B cell (primary cell): ENCODE results near the gene ACACB. TPM values are rescaled to one million over a fixed set of nuclear protein-coding genes. Genes with fewer than 3 reads are reported as not detected.

Experiments
- ATAC-seq: fragments of 200-7000 bp; cut with Tn5 transposase; one replicate; pipeline ENCODE4 v1.10.0; 2021; ENCODE audit warnings: low read depth, mild to moderate bottlenecking, moderate number of reproducible peaks, moderate library complexity
- CTCF ChIA-PET: fragments of 350-600 bp; sonication (Branson Sonifier 250); formaldehyde crosslinking; loops from one replicate; lab custom pipeline; 2021; ENCODE audit warnings: antibody characterized with exemption, inconsistent platforms; lab: Charles Lee
- POLR2A ChIA-PET: fragments of 350-600 bp; sonication (Branson Sonifier 250); formaldehyde crosslinking; loops from one replicate; lab custom pipeline; 2021; ENCODE audit warnings: antibody characterized with exemption; lab: Charles Lee
- DNase-seq: peaks from one replicate; pipeline ENCODE4 v3.0.0; 2013
- H2AFZ ChIP-seq: 2 replicates; pipeline ENCODE4 v1.6.1; 2012; ENCODE audit warnings: mild to moderate bottlenecking, low read depth, low read length; ENCODE audit not compliant: insufficient read depth, poor library complexity, severe bottlenecking
- H3K27ac ChIP-seq, 2 donors: 1 replicate in 1 of 2; 2 replicates in 1 of 2; pipeline ENCODE4 v1.5.1; 2012 to 2013; ENCODE audit warnings: low read length in 2 of 2, mild to moderate bottlenecking in 2 of 2, moderate library complexity in 1 of 2
- H3K27me3 ChIP-seq, 4 experiments: fragments of 200-600 bp in 1 of 4; sonication (generic) in 1 of 4; replicated peaks in 1 of 4; 1 replicate in 2 of 4; 2 replicates in 2 of 4; pipeline versions ENCODE4 v1.6.1 to v1.7.0; 2013 to 2016; ENCODE audit warnings: low read length in 3 of 4, mild to moderate bottlenecking in 2 of 4, mixed read lengths in 1 of 4, moderate library complexity in 1 of 4; ENCODE audit not compliant: insufficient read depth in 4 of 4, control insufficient read depth in 3 of 4; ENCODE audit errors: control extremely low read depth in 1 of 4
- H3K36me3 ChIP-seq, 2 experiments: replicated peaks in 1 of 2; 1 replicate in 1 of 2; 2 replicates in 1 of 2; pipeline versions ENCODE4 v1.6.1 to v1.7.1; 2013; ENCODE audit warnings: low read length in 1 of 2; ENCODE audit not compliant: insufficient read depth in 2 of 2, control insufficient read depth in 1 of 2; ENCODE audit errors: control extremely low read depth in 1 of 2, extremely low read depth in 1 of 2
- H3K4me1 ChIP-seq, 2 donors: fragments of 200-600 bp in 1 of 2; sonication (generic) in 1 of 2; 1 replicate in 1 of 2; 2 replicates in 1 of 2; pipeline versions ENCODE4 v1.5.1 to v1.6.1; 2013 to 2017; ENCODE audit warnings: low read length in 2 of 2; ENCODE audit not compliant: control insufficient read depth in 2 of 2, insufficient read depth in 2 of 2
- H3K4me2 ChIP-seq: replicated peaks from 2 replicates; pipeline ENCODE3; 2012; ENCODE audit warnings: mild to moderate bottlenecking, low read depth, low read length; ENCODE audit not compliant: poor library complexity, severe bottlenecking
- H3K4me3 ChIP-seq, 5 experiments: fragments of 200-600 bp in 1 of 5; sonication (generic) in 1 of 5; 1 replicate in 3 of 5; 2 replicates in 2 of 5; pipeline versions ENCODE4 v1.5.1 to v1.7.0; 2011 to 2016; ENCODE audit warnings: low read length in 4 of 5, mild to moderate bottlenecking in 4 of 5, low read depth in 2 of 5, control low read depth in 1 of 5, moderate library complexity in 1 of 5; ENCODE audit not compliant: insufficient read depth in 1 of 5; ENCODE audit errors: control extremely low read depth in 1 of 5, extremely low read depth in 1 of 5
- H3K79me2 ChIP-seq: fragments of 200-600 bp; sonication (generic); one replicate; pipeline ENCODE4 v1.6.0; 2016; ENCODE audit warnings: low read length; ENCODE audit not compliant: control insufficient read depth, insufficient read depth
- H3K9ac ChIP-seq: fragments of 200-600 bp; sonication (generic); 2 replicates; pipeline ENCODE4 v1.6.1; 2017; ENCODE audit warnings: mild to moderate bottlenecking, low read length, moderate library complexity
- H3K9me3 ChIP-seq, 3 donors: one replicate each; pipeline versions ENCODE4 v1.6.1 to v1.7.1; 2013; ENCODE audit warnings: low read length in 2 of 3; ENCODE audit not compliant: control insufficient read depth in 2 of 3, insufficient read depth in 1 of 3; ENCODE audit errors: control extremely low read depth in 1 of 3
- H4K20me1 ChIP-seq: 2 replicates; pipeline ENCODE4 v1.6.0; 2012; ENCODE audit warnings: mild to moderate bottlenecking, low read length; ENCODE audit not compliant: insufficient read depth, control insufficient read depth, poor library complexity, severe bottlenecking
- H3K27ac Mint-ChIP-seq: one replicate; pipeline ENCODE4 v1.8.0; 2021; ENCODE audit warnings: mixed read lengths
- H3K27me3 Mint-ChIP-seq: one replicate; pipeline ENCODE4 v1.8.0; 2021; ENCODE audit warnings: mixed read lengths
- H3K4me1 Mint-ChIP-seq: one replicate; pipeline ENCODE4 v1.8.0; 2021; ENCODE audit warnings: mixed read lengths
- H3K4me3 Mint-ChIP-seq: one replicate; pipeline ENCODE4 v1.8.0; 2021; ENCODE audit warnings: mixed read lengths
- H3K9me3 Mint-ChIP-seq: one replicate; pipeline ENCODE4 v1.8.0; 2022; ENCODE audit warnings: mixed read lengths; ENCODE audit not compliant: insufficient read depth
- CTCF ChIP-seq: fragments of 200-600 bp; IDR thresholded peaks from one replicate; pipeline ENCODE4 v1.8.0; 2022; ENCODE audit warnings: antibody characterized with exemption, mild to moderate bottlenecking
- EZH2 ChIP-seq: IDR thresholded peaks from 2 replicates; pipeline ENCODE4 v1.6.1; 2012; ENCODE audit warnings: borderline replicate concordance, low read depth, mild to moderate bottlenecking, moderate library complexity, low read length; ENCODE audit not compliant: insufficient read depth, poor library complexity, severe bottlenecking
- WGBS: methylation state at CpG from one replicate; pipeline ENCODE4 v1.1.5; 2013; ENCODE audit warnings: missing lambda C conversion rate; ENCODE audit not compliant: insufficient coverage; 5-methylcytosine and 5-hydroxymethylcytosine counted together
- intact Hi-C: fragments of 100-400 bp; cut with micrococcal nuclease; formaldehyde crosslinking; loops from one replicate; pipeline ENCODE4 v1.10.0; 2022
- polyA plus RNA-seq: library from polyadenylated mRNA; depleted of rRNA; stranded (reverse); fragments of >200 nt; gene quantifications from 2 replicates; pipeline ENCODE4 v1.2.3, GENCODE V29; 2012
- total RNA-seq, 2 donors: library from RNA; stranded (reverse); fragments of 120-200 nt in 1 of 2; gene quantifications; 1 replicate in 1 of 2; 2 replicates in 1 of 2; pipeline versions ENCODE4 v1.2.3 to v1.2.4, GENCODE V29; 2013 to 2022

The ACACB gene
- total and polyA plus RNA-seq, 2 donors (not counting 1 experiment from before 2014, with no cell fraction given) = 7.4 to 27.5 TPM

GRCh38 chr12:109293106-109293505, 176.7 kb downstream of the ACACB start:
- Histone ChIP-seq H3K9me3 (peaks cover 0 to 2% (median 0%) of the 10 kb centered on the region in 3 donors), H3K79me2 (no peaks in the 10 kb centered on the region), H3K27ac (no peak overlapping the region), H3K4me2 (no peak overlapping the region), H3K9ac (no peak overlapping the region), H2AFZ (no peak overlapping the region), H3K27me3 (peaks cover 0 to 14% (median 6%) of the 10 kb centered on the region in 4 experiments), H3K36me3 (no peaks in the 10 kb centered on the region), H4K20me1 (no peaks in the 10 kb centered on the region), H3K4me1 (no peaks in the 10 kb centered on the region), H3K4me3 (no peak overlapping the region)
- ATAC-seq (no peak), DNase-seq (no peak)
- CTCF ChIA-PET = no interaction called here
- WGBS = 79% methylated on average over 3 of the region's 3 CpGs
- H3K27me3 Mint-ChIP-seq = peaks cover 39% of the 10 kb centered on the region
- no peaks in the 10 kb centered on the region for H3K4me1 Mint-ChIP-seq
- H3K9me3 Mint-ChIP-seq = no peaks in the 10 kb centered on the region
- TF ChIP-seq EZH2 (no peak), CTCF (no peak)
- H3K27ac Mint-ChIP-seq = no peak overlapping the region
- H3K4me3 Mint-ChIP-seq = no peak overlapping the region
- intact Hi-C loops = no loop called here
- POLR2A ChIA-PET = no interaction called here

- Mint-ChIP-seq H3K27me3 (peaks cover 37% of the 10 kb centered on the region), H3K4me3 (no peak overlapping the region), H3K9me3 (no peaks in the 10 kb centered on the region), H3K4me1 (no peaks in the 10 kb centered on the region), H3K27ac (no peak overlapping the region)
- no peak overlapping the region for H2AFZ ChIP-seq
- no peaks in the 10 kb centered on the region for H4K20me1 ChIP-seq
- H3K9ac ChIP-seq = no peak overlapping the region
- H3K9me3 ChIP-seq = peaks cover 0 to 2% (median 0%) of the 10 kb centered on the region in 3 donors
- TF ChIP-seq EZH2 (no peak), CTCF (no peak)
- intact Hi-C loops = no loop called here
- H3K36me3 ChIP-seq = no peaks in the 10 kb centered on the region
- peaks cover 0 to 14% (median 6%) of the 10 kb centered on the region in 4 experiments for H3K27me3 ChIP-seq
- DNase-seq (no peak), ATAC-seq (no peak)
- H3K27ac ChIP-seq = no peak overlapping the region
- H3K4me3 ChIP-seq = no peak overlapping the region
- H3K4me2 ChIP-seq = no peak overlapping the region
- WGBS = 80% methylated on average over 5 of the region's 5 CpGs
- POLR2A ChIA-PET = no interaction called here
- no peaks in the 10 kb centered on the region for H3K79me2 ChIP-seq
- H3K4me1 ChIP-seq = no peaks in the 10 kb centered on the region
- CTCF ChIA-PET = no interaction called here
These were observed 178.0 kb downstream of the ACACB start for GRCh38 chr12:109294286-109294796.
